HepG2 (cell line): ENCODE data around the gene PRTN3. TPM values are rescaled to one million over a fixed set of nuclear protein-coding genes. Genes with fewer than 3 reads are reported as not detected.
A peak's percentile ranks its signal among the peaks of the same experiment; 100 is the strongest.

ENCODE experiments used
- ARHGAP35 ChIP-seq: sonication (generic); formaldehyde crosslinking; IDR thresholded peaks from 2 replicates; pipeline ENCODE4 v1.9.0; 2022; ENCODE audit warnings: mild to moderate bottlenecking, inconsistent platforms, moderate library complexity, missing genetic modification reagents, borderline replicate concordance
- JUNB ChIP-seq: sonication (generic); formaldehyde crosslinking; IDR thresholded peaks from 2 replicates; pipeline ENCODE4 v1.8.0; 2022; ENCODE audit warnings: missing genetic modification reagents, mild to moderate bottlenecking, borderline replicate concordance
- LCORL ChIP-seq, 2 experiments: fragments of 450-650 bp in 1 of 2; sonication (generic) in 1 of 2; formaldehyde crosslinking in 1 of 2; IDR thresholded peaks; 2 replicates each; pipeline versions ENCODE4 v1.5.0 to v1.6.1; 2017 to 2020; ENCODE audit warnings: antibody characterized with exemption in 1 of 2, missing genetic modification reagents in 1 of 2
- MATR3 ChIP-seq: sonication (generic); formaldehyde crosslinking; IDR thresholded peaks from 2 replicates; pipeline ENCODE4 v1.4.0; 2020; ENCODE audit warnings: missing genetic modification reagents
- RFXAP ChIP-seq: sonication (generic); formaldehyde crosslinking; IDR thresholded peaks from 2 replicates; pipeline ENCODE4 v1.4.0; 2020; ENCODE audit warnings: missing genetic modification reagents, borderline replicate concordance
- TEAD2 ChIP-seq: sonication (generic); formaldehyde crosslinking; IDR thresholded peaks from 2 replicates; pipeline ENCODE4 v1.9.0; 2021; ENCODE audit warnings: missing genetic modification reagents
- ZBTB38 ChIP-seq: sonication (generic); formaldehyde crosslinking; IDR thresholded peaks from 2 replicates; pipeline ENCODE4 v1.5.1; 2020; ENCODE audit warnings: mild to moderate bottlenecking, missing genetic modification reagents
- ZMYM3 ChIP-seq: sonication (generic); formaldehyde crosslinking; IDR thresholded peaks from 2 replicates; pipeline ENCODE4 v1.5.1; 2020; ENCODE audit warnings: mild to moderate bottlenecking, missing genetic modification reagents
- ZNF512B ChIP-seq: sonication (generic); formaldehyde crosslinking; IDR thresholded peaks from 2 replicates; pipeline ENCODE4 v1.5.1; 2020; ENCODE audit warnings: missing genetic modification reagents, mild to moderate bottlenecking, borderline replicate concordance
- ZNF557 ChIP-seq: sonication (generic); formaldehyde crosslinking; IDR thresholded peaks from 2 replicates; pipeline ENCODE4 v1.4.0; 2020; ENCODE audit warnings: missing genetic modification reagents
- ZNF670 ChIP-seq: sonication (generic); formaldehyde crosslinking; IDR thresholded peaks from 2 replicates; pipeline ENCODE4 v1.8.0; 2022; ENCODE audit warnings: mild to moderate bottlenecking, missing genetic modification reagents, borderline replicate concordance
- polyA plus RNA-seq, 8 experiments: library from polyadenylated mRNA; depleted of rRNA in 3 of 8; stranded (reverse) in 7 of 8; unstranded in 1 of 8; fragments of >200 nt; fragmentation: Illumina TruSeq in 4 of 8; extraction: Trizol in 4 of 8; gene quantifications; 2 replicates each; pipeline versions ENCODE4 v1.2.1 to v1.2.3, GENCODE V29; 2011 to 2016; ENCODE audit warnings: low read depth in 4 of 8, missing spikeins in 1 of 8, mixed read lengths in 1 of 8; ENCODE audit not compliant: insufficient read depth in 1 of 8
- total RNA-seq, 5 experiments: library from RNA; depleted of rRNA; stranded (reverse); fragments of >200 nt; fragmentation: Illumina TruSeq; extraction: Trizol; gene quantifications; 2 replicates each; pipeline ENCODE4 v1.2.3, GENCODE V29; 2016; ENCODE audit warnings: low read depth in 1 of 5
- TF ChIP-seq, protein P1 (sequence below): sonication (generic); formaldehyde crosslinking; IDR thresholded peaks from 2 replicates; pipeline ENCODE4 v1.8.1; 2023; ENCODE audit warnings: mild to moderate bottlenecking, moderate library complexity, missing genetic modification reagents
- TF ChIP-seq, protein P2 (sequence below): sonication (generic); formaldehyde crosslinking; conservative IDR thresholded peaks from 2 replicates; pipeline ENCODE4 v1.8.0; 2022; ENCODE audit warnings: missing genetic modification reagents
- TF ChIP-seq, protein P3 (sequence below): sonication (generic); formaldehyde crosslinking; IDR thresholded peaks from 2 replicates; pipeline ENCODE4 v1.5.0; 2020; ENCODE audit warnings: missing genetic modification reagents, mild to moderate bottlenecking, borderline replicate concordance
- TF ChIP-seq, protein P4 (sequence below): sonication (generic); formaldehyde crosslinking; IDR thresholded peaks from 2 replicates; pipeline ENCODE4 v1.4.0; 2020; ENCODE audit warnings: missing genetic modification reagents

PRTN3 gene
- total and polyA plus RNA-seq, 2 of the 13 experiments (the other 11 are each of a cell fraction or from before 2014, with no cell fraction given): not detected

GRCh38 chr19:843180-843835 lies 2.5 kb downstream of the PRTN3 start (continued):
- TF ChIP-seq, protein P1, sequence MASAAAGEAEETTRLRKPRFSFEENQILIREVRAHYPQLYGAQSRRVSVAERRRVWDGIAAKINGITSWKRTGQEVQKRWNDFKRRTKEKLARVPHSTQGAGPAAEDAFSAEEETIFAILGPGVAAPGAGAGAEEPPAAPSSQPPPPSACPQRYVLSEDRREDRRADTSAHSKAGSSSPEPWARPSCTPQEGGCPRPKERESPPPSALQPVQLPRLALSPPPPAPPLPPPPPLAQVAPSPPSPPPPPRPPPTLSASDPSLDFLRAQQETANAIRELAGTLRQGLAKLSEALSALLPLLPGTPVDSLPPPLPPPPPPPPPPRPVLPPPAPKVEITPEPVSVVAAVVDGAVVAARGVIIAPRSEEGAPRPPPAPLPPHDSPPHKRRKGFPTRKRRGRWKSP: no peak
- TF ChIP-seq ARHGAP35 (CRISPR knock-in tag): no peak
- TF ChIP-seq, protein P2, sequence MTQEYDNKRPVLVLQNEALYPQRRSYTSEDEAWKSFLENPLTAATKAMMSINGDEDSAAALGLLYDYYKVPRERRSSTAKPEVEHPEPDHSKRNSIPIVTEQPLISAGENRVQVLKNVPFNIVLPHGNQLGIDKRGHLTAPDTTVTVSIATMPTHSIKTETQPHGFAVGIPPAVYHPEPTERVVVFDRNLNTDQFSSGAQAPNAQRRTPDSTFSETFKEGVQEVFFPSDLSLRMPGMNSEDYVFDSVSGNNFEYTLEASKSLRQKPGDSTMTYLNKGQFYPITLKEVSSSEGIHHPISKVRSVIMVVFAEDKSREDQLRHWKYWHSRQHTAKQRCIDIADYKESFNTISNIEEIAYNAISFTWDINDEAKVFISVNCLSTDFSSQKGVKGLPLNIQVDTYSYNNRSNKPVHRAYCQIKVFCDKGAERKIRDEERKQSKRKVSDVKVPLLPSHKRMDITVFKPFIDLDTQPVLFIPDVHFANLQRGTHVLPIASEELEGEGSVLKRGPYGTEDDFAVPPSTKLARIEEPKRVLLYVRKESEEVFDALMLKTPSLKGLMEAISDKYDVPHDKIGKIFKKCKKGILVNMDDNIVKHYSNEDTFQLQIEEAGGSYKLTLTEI (CRISPR knock-in tag): no peak
- TF ChIP-seq ZNF670: no peak
- TF ChIP-seq, protein P3, sequence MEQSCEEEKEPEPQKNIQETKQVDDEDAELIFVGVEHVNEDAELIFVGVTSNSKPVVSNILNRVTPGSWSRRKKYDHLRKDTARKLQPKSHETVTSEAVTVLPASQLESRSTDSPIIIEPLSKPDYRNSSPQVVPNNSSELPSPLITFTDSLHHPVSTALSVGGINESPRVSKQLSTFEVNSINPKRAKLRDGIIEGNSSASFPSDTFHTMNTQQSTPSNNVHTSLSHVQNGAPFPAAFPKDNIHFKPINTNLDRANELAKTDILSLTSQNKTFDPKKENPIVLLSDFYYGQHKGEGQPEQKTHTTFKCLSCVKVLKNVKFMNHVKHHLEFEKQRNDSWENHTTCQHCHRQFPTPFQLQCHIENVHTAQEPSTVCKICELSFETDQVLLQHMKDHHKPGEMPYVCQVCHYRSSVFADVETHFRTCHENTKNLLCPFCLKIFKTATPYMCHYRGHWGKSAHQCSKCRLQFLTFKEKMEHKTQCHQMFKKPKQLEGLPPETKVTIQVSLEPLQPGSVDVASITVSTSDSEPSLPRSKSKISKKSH (CRISPR knock-in tag): peak; percentile 30; the same call in 1 of the 2 replicates
- TF ChIP-seq ZMYM3 (CRISPR knock-in tag): no peak; the same call in 1 of the 2 replicates
- no peak for TF ChIP-seq ZBTB38 (CRISPR knock-in tag)
- TF ChIP-seq MATR3 (CRISPR knock-in tag): no peak
- no peak for TF ChIP-seq ZNF557 (CRISPR knock-in tag)
- no peak for TF ChIP-seq RFXAP (CRISPR knock-in tag)
- TF ChIP-seq, protein P4, sequence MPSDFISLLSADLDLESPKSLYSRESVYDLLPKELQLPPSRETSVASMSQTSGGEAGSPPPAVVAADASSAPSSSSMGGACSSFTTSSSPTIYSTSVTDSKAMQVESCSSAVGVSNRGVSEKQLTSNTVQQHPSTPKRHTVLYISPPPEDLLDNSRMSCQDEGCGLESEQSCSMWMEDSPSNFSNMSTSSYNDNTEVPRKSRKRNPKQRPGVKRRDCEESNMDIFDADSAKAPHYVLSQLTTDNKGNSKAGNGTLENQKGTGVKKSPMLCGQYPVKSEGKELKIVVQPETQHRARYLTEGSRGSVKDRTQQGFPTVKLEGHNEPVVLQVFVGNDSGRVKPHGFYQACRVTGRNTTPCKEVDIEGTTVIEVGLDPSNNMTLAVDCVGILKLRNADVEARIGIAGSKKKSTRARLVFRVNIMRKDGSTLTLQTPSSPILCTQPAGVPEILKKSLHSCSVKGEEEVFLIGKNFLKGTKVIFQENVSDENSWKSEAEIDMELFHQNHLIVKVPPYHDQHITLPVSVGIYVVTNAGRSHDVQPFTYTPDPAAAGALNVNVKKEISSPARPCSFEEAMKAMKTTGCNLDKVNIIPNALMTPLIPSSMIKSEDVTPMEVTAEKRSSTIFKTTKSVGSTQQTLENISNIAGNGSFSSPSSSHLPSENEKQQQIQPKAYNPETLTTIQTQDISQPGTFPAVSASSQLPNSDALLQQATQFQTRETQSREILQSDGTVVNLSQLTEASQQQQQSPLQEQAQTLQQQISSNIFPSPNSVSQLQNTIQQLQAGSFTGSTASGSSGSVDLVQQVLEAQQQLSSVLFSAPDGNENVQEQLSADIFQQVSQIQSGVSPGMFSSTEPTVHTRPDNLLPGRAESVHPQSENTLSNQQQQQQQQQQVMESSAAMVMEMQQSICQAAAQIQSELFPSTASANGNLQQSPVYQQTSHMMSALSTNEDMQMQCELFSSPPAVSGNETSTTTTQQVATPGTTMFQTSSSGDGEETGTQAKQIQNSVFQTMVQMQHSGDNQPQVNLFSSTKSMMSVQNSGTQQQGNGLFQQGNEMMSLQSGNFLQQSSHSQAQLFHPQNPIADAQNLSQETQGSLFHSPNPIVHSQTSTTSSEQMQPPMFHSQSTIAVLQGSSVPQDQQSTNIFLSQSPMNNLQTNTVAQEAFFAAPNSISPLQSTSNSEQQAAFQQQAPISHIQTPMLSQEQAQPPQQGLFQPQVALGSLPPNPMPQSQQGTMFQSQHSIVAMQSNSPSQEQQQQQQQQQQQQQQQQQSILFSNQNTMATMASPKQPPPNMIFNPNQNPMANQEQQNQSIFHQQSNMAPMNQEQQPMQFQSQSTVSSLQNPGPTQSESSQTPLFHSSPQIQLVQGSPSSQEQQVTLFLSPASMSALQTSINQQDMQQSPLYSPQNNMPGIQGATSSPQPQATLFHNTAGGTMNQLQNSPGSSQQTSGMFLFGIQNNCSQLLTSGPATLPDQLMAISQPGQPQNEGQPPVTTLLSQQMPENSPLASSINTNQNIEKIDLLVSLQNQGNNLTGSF: no peak
- no peak for TF ChIP-seq LCORL (IDR thresholded peaks at IDR 0.05)
- peak; percentile 20; the same call in 1 of the 2 replicates for TF ChIP-seq LCORL (CRISPR knock-in tag; IDR thresholded peaks at IDR 0.05)
- TF ChIP-seq ZNF512B (CRISPR knock-in tag): no peak
- TF ChIP-seq TEAD2 (CRISPR knock-in tag): no peak
- TF ChIP-seq JUNB (CRISPR knock-in tag): no peak
